ENCODE measurements around the gene TMEM9. TPM values are rescaled to one million over a fixed set of nuclear protein-coding genes. Genes with fewer than 3 reads are reported as not detected.
"Not testable (repeated sequence)": the region's sequence is repeated elsewhere in the genome, so short reads cannot be mapped to it uniquely, and the experiment has no call there.

TMEM9 gene
- polyA plus RNA-seq, 4 donors: 144 to 179 (median 151) TPM

DNA sequence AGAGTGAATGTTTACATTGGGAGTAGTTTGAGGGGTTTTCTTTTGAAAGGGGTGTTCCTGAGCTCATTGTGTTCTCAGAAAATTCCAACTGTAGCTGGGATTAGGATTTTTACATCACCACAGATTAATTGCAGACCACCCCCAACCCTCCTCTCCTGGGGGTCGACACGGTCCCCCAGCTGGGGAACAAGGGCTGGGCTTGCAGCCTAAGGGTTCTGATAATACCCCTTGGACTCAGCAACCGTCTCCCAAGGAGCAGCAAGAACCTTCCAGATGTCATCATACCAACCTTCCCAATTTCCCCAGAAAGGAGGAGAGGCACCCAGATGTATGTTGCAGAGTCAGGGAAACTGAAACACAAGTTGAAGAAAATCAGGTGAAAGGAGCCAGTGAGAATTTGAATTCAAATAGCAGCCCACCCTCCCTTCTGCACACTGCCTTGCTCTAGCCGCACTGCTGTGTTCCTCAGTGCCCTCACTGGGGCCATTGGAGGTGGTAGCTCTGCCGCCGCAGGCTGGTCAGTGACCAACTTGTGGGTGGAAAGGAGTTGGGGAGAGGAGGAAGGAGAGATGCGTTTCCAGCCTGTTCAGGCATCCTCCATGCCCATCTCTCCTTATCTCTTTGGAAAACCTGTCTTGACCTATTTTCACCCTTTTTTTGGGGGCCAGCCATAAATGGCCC is 21.7 kb upstream of the TMEM9 start:
- no peak for DNase-seq (ENCODE audit: low read depth in 4 of 4, low spot score in 3 of 4)

GRCh38 chr1:201173736-201174135 is 19.5 kb upstream of the TMEM9 start:
- DNase-seq (ENCODE audit: low read depth in 4 of 4, low spot score in 3 of 4): no peak

DNA sequence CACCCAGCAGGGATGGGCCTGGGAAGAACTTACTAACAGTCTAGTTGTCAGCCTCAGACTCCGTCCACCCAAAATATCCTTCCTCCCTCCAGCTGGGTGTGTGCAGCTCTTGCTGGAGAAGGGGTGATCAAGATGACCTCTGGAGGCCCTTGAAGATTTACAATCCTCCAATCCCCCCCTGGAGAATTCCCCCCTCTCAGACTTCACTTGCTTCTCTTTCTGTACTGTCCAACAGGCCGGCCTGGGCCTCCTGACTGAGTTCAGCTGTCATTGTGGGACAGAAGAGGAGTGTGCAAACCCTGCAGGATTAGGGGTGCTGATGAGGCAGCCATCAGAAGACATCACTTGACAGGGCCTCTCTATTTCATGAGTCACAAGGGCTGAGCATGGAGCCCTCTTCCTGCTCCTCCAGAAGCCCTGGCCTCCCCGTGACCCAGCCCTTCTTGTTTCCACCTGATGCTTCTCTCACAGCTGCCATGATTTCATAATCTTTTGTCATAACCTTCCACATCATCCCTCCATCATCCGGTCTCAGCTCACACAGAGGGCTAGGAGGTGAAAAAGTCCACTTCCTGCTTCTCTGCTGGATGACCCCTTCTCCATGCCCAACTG is 18.8 kb upstream of the TMEM9 start:
- no peak for DNase-seq (ENCODE audit: low read depth in 4 of 4, low spot score in 3 of 4)

- no peak for DNase-seq (ENCODE audit: low read depth in 4 of 4, low spot score in 3 of 4)
These were observed 18.1 kb upstream of the TMEM9 start for GRCh38 chr1:201172326-201172725.

DNA sequence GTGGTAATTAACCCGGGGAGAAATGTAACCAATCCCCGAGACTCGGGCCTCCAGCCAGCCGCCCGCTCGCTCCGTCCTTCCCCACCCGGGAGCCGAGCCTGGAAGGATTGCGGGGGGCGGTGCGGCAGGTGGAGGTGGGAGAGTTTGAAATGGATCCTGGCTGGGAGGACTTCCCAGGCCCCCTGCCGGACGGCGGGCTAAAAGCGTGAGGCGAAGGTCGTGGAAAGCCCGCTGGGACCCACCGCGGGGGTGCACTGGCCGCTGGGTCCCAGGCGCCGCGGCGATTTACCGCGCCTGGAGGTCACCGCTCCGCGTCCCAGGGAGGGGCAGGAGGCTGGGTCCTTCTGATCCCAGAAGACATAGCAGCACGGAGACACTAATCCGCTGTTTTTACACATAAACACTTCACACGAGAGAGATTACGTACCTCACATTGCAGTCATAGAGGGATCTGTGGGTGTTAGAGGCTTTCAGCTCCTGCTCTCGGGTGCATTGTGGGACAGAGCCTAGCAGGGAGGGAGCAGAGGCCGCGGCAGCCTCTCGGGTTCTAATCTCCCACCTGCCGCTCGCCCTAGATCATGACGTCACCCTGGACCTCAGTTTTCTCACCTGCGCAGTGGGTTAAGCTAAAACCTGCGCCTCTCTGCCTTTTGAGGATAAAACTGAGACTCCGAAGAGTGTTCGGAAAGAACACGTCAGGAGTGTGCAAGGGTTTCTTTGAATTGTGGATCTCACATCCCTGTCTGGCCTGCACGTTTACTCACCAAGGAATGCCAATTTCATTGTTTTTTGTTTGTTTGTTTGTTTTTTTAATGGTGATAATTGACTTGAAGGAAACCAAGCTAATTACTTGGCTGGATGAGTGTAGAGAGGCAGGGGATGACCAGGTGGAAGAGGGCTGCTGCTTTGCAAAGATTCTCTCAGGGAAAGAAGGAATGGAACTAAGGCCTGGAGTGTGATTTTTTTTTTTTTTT is 17.1 kb upstream of the TMEM9 start:
- DNase-seq (ENCODE audit: low read depth in 4 of 4, low spot score in 3 of 4): peak in 3 of 4 donors; percentile 42 to 54 (median 43)

DNA sequence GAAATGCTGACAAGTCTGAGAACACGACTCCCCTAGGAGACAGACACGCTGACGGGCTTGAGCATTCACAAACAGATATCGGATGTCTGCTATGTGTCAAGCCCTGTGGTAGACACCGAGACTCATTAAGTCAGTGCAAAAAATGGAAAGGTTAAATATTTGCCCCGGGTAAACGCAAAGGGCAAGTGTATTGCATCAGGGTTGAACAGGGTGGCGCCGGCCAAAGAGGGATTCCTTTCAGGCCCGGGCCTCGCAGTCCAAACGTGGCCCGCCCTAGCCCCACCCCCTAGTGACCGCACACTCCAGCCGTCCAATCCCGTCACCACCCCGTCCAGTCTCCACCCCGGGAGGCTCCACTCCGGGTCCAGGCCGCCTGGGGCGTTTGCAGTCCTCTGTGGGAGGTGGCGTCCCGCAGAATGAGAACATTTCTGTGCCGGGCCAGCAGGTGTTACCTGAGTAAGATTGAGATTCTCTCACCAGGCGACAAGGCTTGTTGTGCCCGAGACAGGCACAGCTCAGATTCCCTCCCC is 16.3 kb upstream of the TMEM9 start:
- peak; percentile 86 to 89 (median 88) for DNase-seq (ENCODE audit: low read depth in 4 of 4, low spot score in 3 of 4)

GRCh38 chr1:201169971-201170532 is 15.8 kb upstream of the TMEM9 start:
- DNase-seq (ENCODE audit: low read depth in 4 of 4, low spot score in 3 of 4): no peak

GRCh38 chr1:201169203-201169602 is 14.9 kb upstream of the TMEM9 start:
- no peak for DNase-seq (ENCODE audit: low read depth in 4 of 4, low spot score in 3 of 4)

DNA sequence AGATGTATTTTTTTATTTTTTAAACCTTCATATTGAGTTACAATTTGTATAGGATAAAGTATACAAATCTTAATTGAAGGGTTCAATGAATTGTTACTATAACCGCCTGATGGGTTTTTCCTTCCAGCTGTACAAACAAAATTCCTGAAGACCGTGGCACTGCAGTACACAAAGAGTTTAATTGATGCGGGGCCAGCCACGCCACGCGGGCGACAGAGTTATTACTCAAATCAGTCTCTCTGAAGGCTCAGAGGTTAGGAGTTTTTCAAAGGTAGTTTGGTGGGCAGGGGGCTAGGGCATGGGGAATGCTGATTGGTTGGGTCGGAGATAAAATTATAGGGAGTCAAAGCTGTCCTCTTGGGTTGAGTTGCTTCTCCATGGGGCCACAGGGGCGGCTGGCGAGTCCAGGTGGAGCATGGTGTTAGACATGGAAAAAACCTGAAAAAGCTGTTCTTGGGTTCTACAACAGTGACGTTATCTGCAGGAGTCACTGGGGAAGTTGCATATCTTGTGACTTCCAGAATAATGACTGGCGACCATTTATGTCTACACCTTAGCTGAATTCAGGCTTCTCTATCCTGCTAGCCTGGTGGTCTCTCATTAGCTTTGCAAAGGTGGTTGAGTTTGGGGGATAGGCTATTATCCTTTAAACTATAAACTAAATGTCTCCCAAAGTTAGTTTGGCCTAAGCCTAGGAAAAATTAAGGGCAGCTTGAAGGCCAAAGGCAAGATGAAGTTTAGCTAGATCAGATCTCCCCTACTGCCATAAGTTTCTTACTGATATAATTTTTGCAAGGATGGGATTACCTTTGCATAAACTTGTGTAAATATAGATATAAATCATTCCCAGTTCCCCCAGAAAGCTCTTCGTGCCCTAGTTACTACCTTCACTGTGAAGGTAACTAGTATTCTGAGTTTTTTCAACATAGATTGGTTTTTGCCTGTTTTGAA is 13.0 kb upstream of the TMEM9 start:
- no peak for DNase-seq (ENCODE audit: low read depth in 4 of 4, low spot score in 3 of 4)

GRCh38 chr1:201164645-201165044 is 10.4 kb upstream of the TMEM9 start:
- no peak for DNase-seq (ENCODE audit: low read depth in 4 of 4, low spot score in 3 of 4)

GRCh38 chr1:201163707-201164106 is 9.4 kb upstream of the TMEM9 start:
- DNase-seq (ENCODE audit: low read depth in 4 of 4, low spot score in 3 of 4): no peak

DNA sequence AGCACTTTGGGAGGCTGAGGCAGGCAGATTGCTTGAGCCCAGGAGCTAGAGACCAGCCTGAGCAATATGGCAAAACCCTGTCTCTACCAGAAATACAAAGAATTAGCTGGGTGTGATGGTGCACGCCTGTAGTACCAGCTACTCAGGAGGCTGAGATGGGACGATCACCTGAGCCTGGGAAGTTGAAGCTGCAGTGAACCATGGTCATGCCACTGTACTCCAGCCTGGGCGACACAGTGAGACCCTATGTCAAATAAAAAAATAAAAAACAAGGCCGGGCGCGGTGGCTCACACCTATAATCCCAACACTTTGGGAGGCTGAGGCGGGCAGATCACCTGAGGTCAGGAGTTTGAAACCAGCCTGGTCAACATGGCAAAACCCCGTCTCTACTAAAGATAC is 8.8 kb upstream of the TMEM9 start:
- not testable (repeated sequence) for DNase-seq (ENCODE audit: low read depth in 4 of 4, low spot score in 3 of 4)

DNA sequence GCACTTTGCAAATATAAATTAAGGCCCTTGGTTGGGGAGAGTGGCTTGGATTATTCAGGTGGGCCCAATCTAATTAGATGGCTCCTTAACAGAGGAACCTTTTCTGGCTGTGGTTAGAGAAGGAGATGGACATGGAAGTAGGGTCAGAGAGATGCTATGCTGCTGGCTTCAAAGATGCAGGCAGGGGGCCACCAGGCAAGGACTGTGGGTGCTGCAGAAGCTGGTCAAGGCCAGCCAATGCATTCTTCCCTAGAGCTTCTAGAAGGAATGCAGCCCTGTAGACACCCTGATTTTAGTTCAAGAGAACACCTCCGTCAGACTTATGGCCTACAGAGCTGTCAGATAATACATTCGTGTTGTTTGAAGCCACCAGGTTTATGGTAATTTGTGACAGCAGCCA is 3.7 kb upstream of the TMEM9 start:
- no peak for DNase-seq (ENCODE audit: low read depth in 4 of 4, low spot score in 3 of 4)

- DNase-seq (ENCODE audit: low read depth in 4 of 4, low spot score in 3 of 4): no peak
These were observed 2.5 kb upstream of the TMEM9 start for GRCh38 chr1:201156819-201157218.

- DNase-seq (ENCODE audit: low read depth in 4 of 4, low spot score in 3 of 4): no peak
These were observed 2.1 kb upstream of the TMEM9 start for GRCh38 chr1:201156346-201156745.

DNA sequence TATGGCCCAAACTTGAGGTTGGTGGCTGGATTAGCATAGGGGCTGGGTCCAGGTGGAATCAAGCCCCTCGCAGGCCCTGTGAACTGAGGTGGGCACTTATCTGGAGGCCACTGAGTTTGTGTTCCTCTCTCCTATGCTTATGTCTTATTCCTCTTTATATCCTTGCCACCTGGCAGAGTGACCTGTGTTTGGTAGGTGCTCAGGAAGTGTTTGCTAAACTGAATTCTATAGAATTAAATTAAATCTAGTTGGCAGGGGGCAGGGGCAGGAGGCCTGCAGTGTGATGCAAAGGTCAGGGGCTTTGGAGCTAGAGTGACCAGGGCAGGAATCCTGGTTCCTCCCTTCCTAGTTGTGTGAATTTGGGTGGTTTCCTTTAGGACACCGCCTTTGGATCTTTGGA is 1.1 kb upstream of the TMEM9 start:
- no peak for DNase-seq (ENCODE audit: low read depth in 4 of 4, low spot score in 3 of 4)

DNA sequence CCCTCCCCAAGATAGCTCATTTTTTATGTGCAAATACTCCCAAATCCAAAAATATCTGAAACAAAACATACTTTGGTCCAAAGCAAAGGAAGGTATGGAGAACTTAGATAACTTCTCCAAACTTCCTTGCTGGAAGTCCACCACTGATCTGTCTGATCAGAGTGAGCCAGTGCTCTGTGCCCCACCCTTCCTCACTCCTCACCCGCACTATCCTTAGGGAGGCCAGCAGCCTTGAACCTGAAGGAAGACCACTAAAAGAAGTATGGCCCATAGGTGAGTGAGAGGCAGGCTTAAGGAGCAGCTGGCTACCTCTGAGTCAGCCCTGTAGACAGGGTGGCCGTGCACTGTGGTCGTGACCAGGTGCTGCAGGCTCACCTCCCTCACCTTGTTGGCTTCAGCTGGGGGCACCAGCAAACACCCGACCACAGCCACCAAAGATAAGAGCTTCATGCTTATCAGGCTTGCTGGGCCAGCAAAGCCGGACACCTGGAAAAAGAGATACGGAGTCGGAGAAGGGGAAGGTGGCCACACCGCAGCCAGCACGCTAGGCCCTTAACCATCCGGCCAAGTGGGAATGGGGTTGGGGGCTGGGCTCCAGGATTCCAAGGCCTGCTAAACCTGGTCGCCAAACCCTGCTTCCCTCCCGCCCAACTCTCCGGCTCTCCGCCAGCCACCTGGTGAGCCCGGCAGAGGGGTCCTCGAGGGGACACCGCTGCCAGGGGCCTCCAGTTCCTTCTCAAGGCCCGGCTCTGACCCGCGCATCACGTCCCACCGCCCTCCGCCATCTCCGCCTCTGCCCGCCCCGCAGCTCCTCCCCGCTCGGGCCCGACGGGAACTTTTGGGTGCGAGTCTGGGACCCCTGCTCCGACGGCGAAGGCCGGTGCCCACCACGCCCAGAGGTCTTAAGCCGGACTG is 543 bp downstream of the TMEM9 start:
- peak in 2 of 4 donors; percentile 33 to 60 for DNase-seq (ENCODE audit: low read depth in 4 of 4, low spot score in 3 of 4)

DNA sequence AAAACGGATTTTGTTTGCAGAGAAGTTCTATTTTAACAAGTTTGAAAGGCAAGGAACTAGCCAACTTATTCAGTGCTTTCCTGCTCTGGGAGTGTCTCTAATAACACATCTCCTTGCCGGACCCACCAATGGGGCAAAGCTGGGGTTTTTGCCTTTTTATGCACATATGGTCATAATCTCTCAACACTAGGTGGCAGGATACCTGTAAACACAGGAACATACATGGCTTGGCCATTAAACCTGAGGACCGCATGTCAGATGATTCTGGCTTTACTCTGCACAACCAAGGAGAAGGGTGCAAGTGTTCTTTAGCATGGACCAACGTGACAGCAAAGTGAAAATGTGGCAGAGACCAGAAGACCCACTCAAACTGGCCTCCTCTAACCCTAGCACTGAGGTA is 4.9 kb downstream of the TMEM9 start:
- no peak for DNase-seq (ENCODE audit: low read depth in 4 of 4, low spot score in 3 of 4)
